ENCODE data around the gene HOXA6. TPM values are rescaled to one million over a fixed set of nuclear protein-coding genes. Genes with fewer than 3 reads are reported as not detected.

HOXA6 gene
- total RNA-seq, 1 donor from 2014 or later, result not detected

DNA sequence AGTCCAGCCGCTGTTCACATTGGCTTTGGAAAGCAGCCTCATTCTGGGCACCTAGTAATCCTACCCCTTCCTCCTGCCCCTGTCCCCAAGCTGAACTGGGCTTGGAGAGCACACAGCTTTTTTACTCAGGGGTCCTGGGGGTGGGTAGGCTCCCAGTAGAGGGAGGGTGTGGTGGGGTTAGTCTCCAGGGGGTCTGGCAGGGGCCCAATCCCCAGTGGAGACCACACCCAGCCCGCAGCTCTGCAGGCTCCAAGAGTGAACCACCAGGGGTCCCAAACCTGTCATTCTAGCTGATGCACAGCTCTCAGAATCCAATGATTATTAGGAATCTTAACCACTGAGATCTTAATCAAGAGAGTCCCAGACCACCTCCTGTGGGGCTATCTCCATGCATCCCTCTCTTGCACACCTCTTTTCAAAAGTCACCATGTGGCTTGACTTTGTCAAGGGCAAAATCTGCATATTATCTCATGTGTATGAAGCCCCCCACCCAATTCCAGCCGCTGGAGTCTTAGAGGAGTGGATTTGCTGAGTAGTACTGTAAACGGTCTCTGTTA is 34.8 kb upstream of the HOXA6 start:
- TF ChIP-seq EZH2phosphoT487 (IDR thresholded peaks at IDR 0.05), result no peak
- Histone ChIP-seq H3K27me3 (peaks cover 100% of the 10 kb centered on the region), H3K4me1 (peaks cover 14% of the 10 kb centered on the region), H3F3A (ENCODE audit: low read depth) (peaks cover 17% of the 10 kb centered on the region), H3K9ac (no peak overlapping the region), H3K4me2 (no peak overlapping the region), H3K4me3 (no peak overlapping the region), H2AFZ (replicated peaks) (no peak overlapping the region), H4K20me1 (ENCODE audit: low read depth) (peaks cover 100% of the 10 kb centered on the region), H3K27ac (no peak overlapping the region), H3K36me3 (no peaks in the 10 kb centered on the region), H3K9me3 (ENCODE audit: low read depth) (no peaks in the 10 kb centered on the region), H3K79me2 (ENCODE audit: low read depth) (no peaks in the 10 kb centered on the region)
- Mint-ChIP-seq H3K4me3 (no peak overlapping the region), H3K27me3 (ENCODE audit: insufficient read depth, low read depth) (peaks cover 95% of the 10 kb centered on the region), H3K36me3 (no peaks in the 10 kb centered on the region), H3K27ac (no peak overlapping the region), H3K9me3 (peaks cover 21% of the 10 kb centered on the region), H3K4me1 (peaks cover 13% of the 10 kb centered on the region)
- DNase-seq (ENCODE audit: low spot score), result no peak

DNA sequence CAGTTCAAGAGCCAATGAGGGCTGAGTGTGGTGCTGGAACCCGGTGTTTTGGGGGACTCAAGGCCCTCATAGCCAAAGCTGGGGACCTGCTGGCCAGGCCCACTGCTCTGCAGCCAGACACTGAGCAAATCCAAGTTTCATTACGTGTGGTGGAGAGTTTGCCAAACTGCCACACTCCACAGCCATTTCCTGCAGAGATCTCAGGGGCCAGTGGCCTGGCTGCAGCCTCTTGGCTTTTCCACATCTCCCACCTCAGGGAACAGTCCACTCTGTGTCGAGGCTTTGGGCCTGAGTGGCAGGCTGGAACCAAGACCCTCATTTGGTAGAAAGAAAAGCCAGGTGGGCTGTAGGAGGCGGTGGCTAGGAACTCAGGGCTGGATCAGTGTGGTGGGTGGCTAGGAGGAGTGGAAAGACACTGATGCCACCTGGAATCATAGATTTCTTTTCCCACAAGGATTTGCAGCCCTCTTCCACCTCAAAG is 34.3 kb upstream of the HOXA6 start:
- Histone ChIP-seq H3K4me1 (peaks cover 14% of the 10 kb centered on the region), H3K9ac (no peak overlapping the region), H3K36me3 (no peaks in the 10 kb centered on the region), H3K27me3 (peaks cover 100% of the 10 kb centered on the region), H3F3A (ENCODE audit: low read depth) (peaks cover 17% of the 10 kb centered on the region), H4K20me1 (ENCODE audit: low read depth) (peaks cover 100% of the 10 kb centered on the region), H3K79me2 (ENCODE audit: low read depth) (no peaks in the 10 kb centered on the region), H2AFZ (replicated peaks) (no peak overlapping the region), H3K4me3 (no peak overlapping the region), H3K4me2 (no peak overlapping the region), H3K9me3 (ENCODE audit: low read depth) (no peaks in the 10 kb centered on the region), H3K27ac (no peak overlapping the region)
- Mint-ChIP-seq H3K9me3 (peaks cover 21% of the 10 kb centered on the region), H3K36me3 (no peaks in the 10 kb centered on the region), H3K4me1 (peaks cover 13% of the 10 kb centered on the region), H3K4me3 (no peak overlapping the region), H3K27me3 (ENCODE audit: insufficient read depth, low read depth) (peaks cover 95% of the 10 kb centered on the region), H3K27ac (no peak overlapping the region)
- DNase-seq (ENCODE audit: low spot score), result no peak
- TF ChIP-seq EZH2 (IDR thresholded peaks at IDR 0.05), result no peak
- TF ChIP-seq, protein P1, sequence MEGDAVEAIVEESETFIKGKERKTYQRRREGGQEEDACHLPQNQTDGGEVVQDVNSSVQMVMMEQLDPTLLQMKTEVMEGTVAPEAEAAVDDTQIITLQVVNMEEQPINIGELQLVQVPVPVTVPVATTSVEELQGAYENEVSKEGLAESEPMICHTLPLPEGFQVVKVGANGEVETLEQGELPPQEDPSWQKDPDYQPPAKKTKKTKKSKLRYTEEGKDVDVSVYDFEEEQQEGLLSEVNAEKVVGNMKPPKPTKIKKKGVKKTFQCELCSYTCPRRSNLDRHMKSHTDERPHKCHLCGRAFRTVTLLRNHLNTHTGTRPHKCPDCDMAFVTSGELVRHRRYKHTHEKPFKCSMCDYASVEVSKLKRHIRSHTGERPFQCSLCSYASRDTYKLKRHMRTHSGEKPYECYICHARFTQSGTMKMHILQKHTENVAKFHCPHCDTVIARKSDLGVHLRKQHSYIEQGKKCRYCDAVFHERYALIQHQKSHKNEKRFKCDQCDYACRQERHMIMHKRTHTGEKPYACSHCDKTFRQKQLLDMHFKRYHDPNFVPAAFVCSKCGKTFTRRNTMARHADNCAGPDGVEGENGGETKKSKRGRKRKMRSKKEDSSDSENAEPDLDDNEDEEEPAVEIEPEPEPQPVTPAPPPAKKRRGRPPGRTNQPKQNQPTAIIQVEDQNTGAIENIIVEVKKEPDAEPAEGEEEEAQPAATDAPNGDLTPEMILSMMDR (IDR thresholded peaks at IDR 0.05), result no peak

DNA sequence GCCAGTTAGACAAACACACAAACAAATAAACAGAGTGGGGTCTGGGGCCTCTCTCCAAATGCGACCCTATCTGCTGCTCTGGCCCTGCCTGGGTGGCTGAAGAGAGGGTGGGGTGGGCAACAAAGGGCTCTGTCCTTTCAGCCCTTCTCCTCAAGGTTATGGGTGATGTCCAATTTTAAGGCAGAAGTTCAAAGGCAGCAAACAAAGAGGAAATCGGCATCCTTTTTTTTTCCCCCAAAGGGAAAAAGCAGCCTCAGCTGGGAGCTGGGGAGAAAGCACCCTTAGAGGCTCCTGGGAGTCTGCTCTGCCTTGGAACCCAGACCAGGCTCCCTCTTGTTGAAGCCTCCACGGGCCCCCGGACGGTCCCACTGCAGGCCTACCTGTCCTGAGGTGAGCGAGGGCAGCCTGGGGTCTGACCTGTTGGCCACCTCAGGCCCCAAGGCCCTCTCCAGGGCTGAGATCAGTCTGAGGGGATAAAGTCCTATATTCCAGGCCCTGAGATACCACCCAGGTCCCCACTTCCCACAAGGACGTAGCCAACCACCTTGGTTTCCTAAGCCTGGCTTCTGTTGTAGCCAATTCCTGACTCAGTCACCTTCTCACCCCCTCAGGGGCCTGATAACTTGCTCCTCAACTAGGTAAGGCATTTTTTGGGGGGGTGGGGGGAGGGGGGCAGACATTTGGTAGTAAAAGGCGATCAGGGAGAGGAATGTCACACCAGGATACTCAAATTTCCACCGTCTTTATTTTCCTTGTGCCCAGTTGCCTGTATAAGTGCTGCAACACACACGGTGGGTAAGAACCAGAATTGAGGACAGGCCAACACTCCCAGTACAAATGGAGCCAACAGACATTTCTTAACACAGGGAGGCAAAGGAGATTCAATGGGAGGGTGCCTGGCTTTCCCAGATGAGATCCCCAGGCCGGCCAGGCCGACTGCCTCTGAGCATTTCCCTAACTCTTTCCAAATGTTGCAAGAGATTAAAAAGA is 33.2 kb upstream of the HOXA6 start:
- Mint-ChIP-seq H3K4me1 (peaks cover 13% of the 10 kb centered on the region), H3K36me3 (no peaks in the 10 kb centered on the region), H3K4me3 (no peak overlapping the region), H3K9me3 (peaks cover 18% of the 10 kb centered on the region), H3K27ac (no peak overlapping the region), H3K27me3 (ENCODE audit: insufficient read depth, low read depth) (peaks cover 96% of the 10 kb centered on the region)
- H3K4me2 ChIP-seq, result no peak overlapping the region
- H3F3A ChIP-seq (ENCODE audit: low read depth), result peaks cover 17% of the 10 kb centered on the region
- no peak overlapping the region for H2AFZ ChIP-seq (replicated peaks)
- no peak overlapping the region for H3K9ac ChIP-seq
- peaks cover 14% of the 10 kb centered on the region for H3K4me1 ChIP-seq
- no peaks in the 10 kb centered on the region for H3K36me3 ChIP-seq
- no peak for DNase-seq (ENCODE audit: low spot score)
- H3K9me3 ChIP-seq (ENCODE audit: low read depth), result no peaks in the 10 kb centered on the region
- no peak overlapping the region for H3K27ac ChIP-seq
- H3K4me3 ChIP-seq, result no peak overlapping the region
- no peaks in the 10 kb centered on the region for H3K79me2 ChIP-seq (ENCODE audit: low read depth)
- peaks cover 100% of the 10 kb centered on the region for H4K20me1 ChIP-seq (ENCODE audit: low read depth)
- TF ChIP-seq, protein P1 (IDR thresholded peaks at IDR 0.05), result no peak
- TF ChIP-seq EZH2phosphoT487 (IDR thresholded peaks at IDR 0.05) (no peak), EZH2 (IDR thresholded peaks at IDR 0.05) (no peak)
- H3K27me3 ChIP-seq, result peaks cover 100% of the 10 kb centered on the region

Data from neural progenitor cell (in vitro differentiated cells).